T-helper 1 cell treated with Interleukin-12 subunit alpha and Interleukin-12 subunit beta and Interleukin-4 antibody, amounts not matched to agents 30 ng/mL and 1 ng/mL, for 36 hours (primary cell): ENCODE data around the gene CDH23. TPM values are rescaled to one million over a fixed set of nuclear protein-coding genes. Genes with fewer than 3 reads are reported as not detected.

Source experiments
- intact Hi-C: fragments of 100-400 bp; cut with micrococcal nuclease; formaldehyde crosslinking; loops from one replicate; pipeline ENCODE4 v1.15.1; 2024
- total RNA-seq: library from RNA; stranded (reverse); gene quantifications from 2 replicates; pipeline ENCODE4 v1.2.3, GENCODE V29; 2022

CDH23 gene
- total RNA-seq, 1 donor from 2014 or later, result 1.3 TPM

- intact Hi-C loops, result no loop called here
Observed at GRCh38 chr10:71438761-71439160, 42.0 kb downstream of the CDH23 start.

- intact Hi-C loops, result no loop called here
Observed at GRCh38 chr10:71439670-71440425, 43.1 kb downstream of the CDH23 start.

GRCh38 chr10:71440506-71441035 is 43.9 kb downstream of the CDH23 start:
- intact Hi-C loops, result no loop called here

- intact Hi-C loops, result no loop called here
Observed at GRCh38 chr10:71442000-71442399, 45.3 kb downstream of the CDH23 start.

GRCh38 chr10:71442859-71443570 is 46.3 kb downstream of the CDH23 start:
- intact Hi-C loops, result no loop called here

- intact Hi-C loops, result no loop called here
Observed at GRCh38 chr10:71443676-71444075, 47.0 kb downstream of the CDH23 start.

GRCh38 chr10:71444284-71445054 is 47.7 kb downstream of the CDH23 start:
- intact Hi-C loops, result no loop called here

- intact Hi-C loops, result no loop called here
Observed at GRCh38 chr10:71447676-71448075, 51.0 kb downstream of the CDH23 start.

GRCh38 chr10:71448146-71448545 is 51.4 kb downstream of the CDH23 start:
- intact Hi-C loops, result no loop called here

GRCh38 chr10:71449026-71449425 is 52.3 kb downstream of the CDH23 start:
- intact Hi-C loops, result no loop called here

GRCh38 chr10:71451754-71452153 is 55.0 kb downstream of the CDH23 start:
- intact Hi-C loops, result no loop called here

GRCh38 chr10:71453186-71453585 is 56.5 kb downstream of the CDH23 start:
- intact Hi-C loops, result no loop called here

- intact Hi-C loops, result no loop called here
Observed at GRCh38 chr10:71454347-71454746, 57.6 kb downstream of the CDH23 start.

- intact Hi-C loops, result no loop called here
Observed at GRCh38 chr10:71455035-71455434, 58.3 kb downstream of the CDH23 start.

GRCh38 chr10:71456631-71457030 is 59.9 kb downstream of the CDH23 start:
- intact Hi-C loops, result no loop called here

- intact Hi-C loops, result no loop called here
Observed at GRCh38 chr10:71457908-71458307, 61.2 kb downstream of the CDH23 start.

GRCh38 chr10:71458387-71458786 is 61.7 kb downstream of the CDH23 start:
- intact Hi-C loops, result no loop called here

- intact Hi-C loops, result no loop called here
Observed at GRCh38 chr10:71459513-71459912, 62.8 kb downstream of the CDH23 start.

GRCh38 chr10:71460615-71461014 is 63.9 kb downstream of the CDH23 start:
- intact Hi-C loops, result no loop called here

- intact Hi-C loops, result no loop called here
Observed at GRCh38 chr10:71461457-71461856, 64.7 kb downstream of the CDH23 start.

GRCh38 chr10:71462062-71462935 is 65.6 kb downstream of the CDH23 start:
- intact Hi-C loops, result no loop called here
